HEK293T (cell line): ENCODE measurements around the gene GMCL2.

Experiments used
- ARNT ChIP-seq: fragments of 450-650 bp; IDR thresholded peaks from 2 replicates; pipeline ENCODE4 v1.6.1; 2017; ENCODE audit warnings: mild to moderate bottlenecking
- BHLHE40 ChIP-seq: fragments of 450-650 bp; IDR thresholded peaks from 2 replicates; pipeline ENCODE4 v1.6.1; 2016; ENCODE audit warnings: mild to moderate bottlenecking, moderate library complexity, borderline replicate concordance
- TARDBP ChIP-seq: fragments of 450-650 bp; IDR thresholded peaks from 2 replicates; pipeline ENCODE4 v1.6.1; 2016

GRCh38 chr5:178213003-178213461, 25.9 kb upstream of the GMCL2 start:
- TF ChIP-seq TARDBP (no peak), BHLHE40 (no peak), ARNT (no peak)
